ENCODE measurements around the gene MEN1.

DNA sequence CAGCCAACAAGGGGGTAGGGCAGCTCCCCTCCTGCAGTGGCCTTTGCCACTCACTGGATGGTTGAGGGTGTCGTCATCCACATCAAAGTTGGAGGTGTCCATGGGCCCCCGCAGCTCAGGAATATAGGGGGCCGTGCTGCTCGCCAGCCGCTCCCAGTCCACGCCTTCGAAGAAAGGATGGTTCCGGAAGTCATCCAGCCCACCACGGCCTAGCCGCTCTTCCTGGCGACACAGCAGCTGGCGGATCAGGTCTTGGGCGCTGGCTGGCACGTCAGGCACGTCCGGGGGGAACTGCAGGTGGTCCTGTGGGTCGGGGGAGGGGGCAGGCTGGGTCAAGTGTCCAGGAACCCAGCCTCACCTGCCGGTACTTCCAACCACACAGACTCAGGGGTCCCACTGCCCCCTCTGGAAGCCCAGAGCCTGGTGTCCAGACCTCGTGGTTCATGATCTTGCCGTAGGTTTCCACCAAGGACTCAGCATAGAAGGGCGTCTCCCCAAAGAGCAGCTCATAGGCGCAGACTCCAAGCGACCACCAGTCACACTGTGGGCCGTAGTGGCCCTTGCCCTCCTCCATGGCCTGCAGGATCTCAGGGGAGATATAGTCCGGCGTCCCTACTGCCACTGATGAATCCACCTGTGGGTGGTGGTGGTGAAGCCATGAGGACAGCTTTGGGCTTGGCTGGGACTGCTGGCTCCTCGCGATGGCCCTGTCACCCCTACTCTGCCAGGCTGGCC, 28.4 kb upstream of the MEN1 start:
- TF ChIP-seq CTCF (IDR thresholded peaks at IDR 0.05), result no peak
- no peak for TF ChIP-seq POLR2A (IDR thresholded peaks at IDR 0.05)
